Muscle of leg (tissue), 11 donors: ENCODE results near the gene ASAP2. TPM values are rescaled to one million over a fixed set of nuclear protein-coding genes. Genes with fewer than 3 reads are reported as not detected.

ENCODE experiments used
- DNase-seq: peaks from one replicate; pipeline ENCODE4 v3.0.0; 2013
- H3K27ac ChIP-seq: one replicate; pipeline ENCODE4 v1.5.1; 2013; ENCODE audit warnings: mild to moderate bottlenecking, low read length, control low read depth
- H3K27me3 ChIP-seq: one replicate; pipeline ENCODE4 v1.6.1; 2013; ENCODE audit warnings: low read length; ENCODE audit not compliant: control insufficient read depth, insufficient read depth
- H3K36me3 ChIP-seq: one replicate; pipeline ENCODE4 v1.6.1; 2013; ENCODE audit warnings: low read length; ENCODE audit not compliant: control insufficient read depth, insufficient read depth
- H3K4me1 ChIP-seq: one replicate; pipeline ENCODE4 v1.6.1; 2013; ENCODE audit warnings: low read length; ENCODE audit not compliant: control insufficient read depth, insufficient read depth
- H3K4me3 ChIP-seq: one replicate; pipeline ENCODE4 v1.5.1; 2013; ENCODE audit warnings: low read length, control low read depth
- H3K9me3 ChIP-seq: replicated peaks from 2 replicates; pipeline ENCODE4 v1.6.1; 2013; ENCODE audit warnings: low read depth, low read length; ENCODE audit not compliant: control insufficient read depth
- WGBS: methylation state at CpG from one replicate; pipeline ENCODE4 v1.1.5; 2013; ENCODE audit warnings: missing lambda C conversion rate; ENCODE audit not compliant: insufficient coverage; 5-methylcytosine and 5-hydroxymethylcytosine counted together
- polyA plus RNA-seq, 8 donors: library from polyadenylated mRNA; unstranded; fragments of 120-200 nt; gene quantifications; one replicate each; pipeline versions ENCODE4 v1.2.1 to v1.2.3, GENCODE V29; 2013; ENCODE audit warnings: inconsistent platforms in 1 of 8, low replicate concordance in 1 of 8; ENCODE audit not compliant: insufficient read length in 8 of 8, insufficient read depth in 1 of 8
- total RNA-seq: library from RNA; stranded (reverse); fragments of 120-200 nt; gene quantifications from one replicate; pipeline ENCODE4 v1.2.4, GENCODE V29; 2013

The ASAP2 gene
- total and polyA plus RNA-seq, 9 donors, result 12.1 to 30.8 (median 19.4) TPM

DNA sequence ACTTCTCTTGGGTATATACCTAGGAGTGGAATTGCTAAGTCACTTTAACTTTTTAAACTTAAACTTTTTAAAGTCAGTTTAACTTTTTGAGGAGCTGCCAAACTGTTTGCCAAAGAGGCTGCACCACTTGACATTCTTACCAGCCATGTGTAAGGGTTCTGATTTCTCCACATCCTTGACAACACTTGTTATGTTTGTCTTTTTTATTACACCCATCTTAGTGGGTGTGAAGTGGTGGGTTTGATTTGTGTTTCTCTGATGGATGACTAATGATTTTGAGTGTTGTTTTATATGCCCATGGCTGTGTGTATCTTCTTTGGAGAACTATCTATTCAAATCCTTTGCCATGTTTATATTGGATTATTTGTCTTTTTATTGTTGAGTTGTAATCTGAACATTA is 13.6 kb downstream of the ASAP2 start:
- Histone ChIP-seq H3K36me3 (no peaks in the 10 kb centered on the region), H3K4me1 (peaks cover 2% of the 10 kb centered on the region), H3K4me3 (no peak overlapping the region), H3K9me3 (no peaks in the 10 kb centered on the region), H3K27ac (no peak overlapping the region), H3K27me3 (no peaks in the 10 kb centered on the region)
- DNase-seq, result no peak

DNA sequence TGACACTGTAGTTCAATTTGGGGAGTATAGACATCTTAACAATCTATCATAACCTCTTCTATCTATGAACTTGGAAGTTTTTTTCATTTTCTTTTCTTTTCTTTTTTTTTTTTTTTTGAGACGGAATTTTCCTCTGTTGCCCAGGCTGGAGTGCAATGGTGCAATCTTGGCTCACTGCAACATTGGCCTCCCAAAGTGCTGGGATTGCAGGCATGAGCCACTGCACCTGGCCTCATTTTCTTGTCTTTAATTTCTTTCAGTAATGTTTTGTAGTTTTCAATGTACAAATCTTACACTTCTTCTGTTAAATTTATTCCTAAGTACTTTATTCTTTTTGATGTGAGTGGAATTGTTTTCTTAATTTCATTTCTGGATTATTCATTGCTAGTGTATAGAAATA is 14.6 kb downstream of the ASAP2 start:
- H3K36me3 ChIP-seq, result no peaks in the 10 kb centered on the region
- H3K9me3 ChIP-seq, result no peaks in the 10 kb centered on the region
- WGBS, result no CpG with 5 or more reads among the region's 1 CpG
- H3K27me3 ChIP-seq, result no peaks in the 10 kb centered on the region
- H3K27ac ChIP-seq, result no peak overlapping the region
- H3K4me1 ChIP-seq, result peaks cover 7% of the 10 kb centered on the region
- no peak overlapping the region for H3K4me3 ChIP-seq
- no peak for DNase-seq

DNA sequence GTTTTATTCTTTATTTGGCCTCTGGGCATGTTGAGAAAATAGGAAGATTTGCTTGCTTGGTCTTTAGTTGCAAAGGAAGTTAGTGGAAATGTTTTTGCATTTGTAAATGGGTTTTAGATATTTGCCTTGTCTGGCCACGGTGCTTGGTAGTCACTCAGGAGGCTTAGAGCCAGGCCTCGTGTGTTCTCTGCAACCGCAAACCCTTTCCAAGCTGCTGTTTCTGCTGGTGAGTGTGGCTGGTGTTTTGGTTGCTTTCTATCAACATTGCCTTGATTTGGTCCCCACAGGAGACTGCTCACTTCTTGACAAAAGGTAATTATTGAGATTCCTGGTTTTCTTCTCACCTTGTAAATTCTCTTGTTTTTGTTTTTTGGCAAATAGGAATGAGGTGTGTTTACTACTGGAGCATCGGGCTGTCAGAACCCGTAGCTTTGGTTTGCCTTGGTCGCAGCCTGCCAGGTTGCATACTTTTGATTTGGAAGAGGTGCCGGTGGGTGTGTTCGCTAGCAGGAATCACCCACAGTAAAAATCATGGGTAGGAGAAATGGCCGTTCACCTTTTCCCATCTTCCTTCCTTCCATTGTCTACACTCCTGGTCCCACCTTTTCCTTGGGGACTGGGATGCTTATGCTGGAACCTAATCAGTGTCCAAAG is 15.8 kb downstream of the ASAP2 start:
- Histone ChIP-seq H3K4me1 (peaks cover 16% of the 10 kb centered on the region), H3K27ac (no peak overlapping the region), H3K27me3 (no peaks in the 10 kb centered on the region), H3K36me3 (no peaks in the 10 kb centered on the region), H3K4me3 (no peak overlapping the region), H3K9me3 (no peaks in the 10 kb centered on the region)
- peak; percentile 52 for DNase-seq
- 40% methylated on average over 3 of the region's 9 CpGs for WGBS

DNA sequence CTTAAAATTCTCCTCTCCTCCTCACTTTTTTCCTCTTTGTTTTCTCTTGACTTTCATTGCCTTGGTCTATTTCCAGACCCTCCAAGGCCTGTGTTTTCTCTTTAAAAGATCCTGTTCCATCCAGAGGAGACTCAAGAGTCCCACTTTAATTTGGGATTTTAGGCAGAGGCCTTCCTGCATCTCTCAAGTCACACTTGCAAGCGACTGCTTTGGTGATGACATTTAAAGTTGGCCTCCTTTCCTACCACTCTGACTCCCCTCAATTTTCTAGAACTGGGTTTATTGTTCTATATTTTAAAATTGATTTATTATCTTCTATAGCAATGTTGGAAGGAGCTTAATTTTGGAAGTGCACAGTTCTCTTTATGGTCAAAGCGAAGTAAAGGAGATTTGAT is 16.3 kb downstream of the ASAP2 start:
- Histone ChIP-seq H3K27ac (no peak overlapping the region), H3K4me3 (no peak overlapping the region), H3K27me3 (no peaks in the 10 kb centered on the region), H3K4me1 (peaks cover 16% of the 10 kb centered on the region), H3K9me3 (no peaks in the 10 kb centered on the region), H3K36me3 (no peaks in the 10 kb centered on the region)
- DNase-seq, result peak; percentile 49
- WGBS, result no CpG with 5 or more reads among the region's 2 CpGs

DNA sequence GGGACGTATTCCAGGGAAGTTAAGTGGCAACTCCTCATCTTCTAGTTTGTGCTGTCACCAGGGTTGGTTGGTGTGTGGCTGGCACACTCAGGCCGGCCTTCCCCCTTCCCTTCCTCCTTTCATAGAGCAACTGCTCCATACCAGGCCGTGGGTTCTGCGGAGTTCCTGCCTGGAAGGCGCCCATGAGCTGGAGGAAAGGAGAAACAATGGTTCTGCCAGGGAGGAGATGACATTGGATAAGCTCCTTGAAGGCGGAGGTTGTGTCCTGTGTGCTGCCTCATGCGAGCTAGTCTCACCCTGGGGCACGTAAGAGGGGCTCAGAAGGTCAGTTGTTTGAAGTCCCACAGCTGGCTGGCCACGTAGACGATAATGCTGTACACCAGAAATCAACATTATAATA is 19.2 kb downstream of the ASAP2 start:
- Histone ChIP-seq H3K27me3 (no peaks in the 10 kb centered on the region), H3K4me1 (peaks cover 37% of the 10 kb centered on the region), H3K36me3 (no peaks in the 10 kb centered on the region), H3K9me3 (no peaks in the 10 kb centered on the region), H3K4me3 (no peak overlapping the region), H3K27ac (no peak overlapping the region)
- WGBS, result 80% methylated on average over 6 of the region's 10 CpGs
- no peak for DNase-seq

DNA sequence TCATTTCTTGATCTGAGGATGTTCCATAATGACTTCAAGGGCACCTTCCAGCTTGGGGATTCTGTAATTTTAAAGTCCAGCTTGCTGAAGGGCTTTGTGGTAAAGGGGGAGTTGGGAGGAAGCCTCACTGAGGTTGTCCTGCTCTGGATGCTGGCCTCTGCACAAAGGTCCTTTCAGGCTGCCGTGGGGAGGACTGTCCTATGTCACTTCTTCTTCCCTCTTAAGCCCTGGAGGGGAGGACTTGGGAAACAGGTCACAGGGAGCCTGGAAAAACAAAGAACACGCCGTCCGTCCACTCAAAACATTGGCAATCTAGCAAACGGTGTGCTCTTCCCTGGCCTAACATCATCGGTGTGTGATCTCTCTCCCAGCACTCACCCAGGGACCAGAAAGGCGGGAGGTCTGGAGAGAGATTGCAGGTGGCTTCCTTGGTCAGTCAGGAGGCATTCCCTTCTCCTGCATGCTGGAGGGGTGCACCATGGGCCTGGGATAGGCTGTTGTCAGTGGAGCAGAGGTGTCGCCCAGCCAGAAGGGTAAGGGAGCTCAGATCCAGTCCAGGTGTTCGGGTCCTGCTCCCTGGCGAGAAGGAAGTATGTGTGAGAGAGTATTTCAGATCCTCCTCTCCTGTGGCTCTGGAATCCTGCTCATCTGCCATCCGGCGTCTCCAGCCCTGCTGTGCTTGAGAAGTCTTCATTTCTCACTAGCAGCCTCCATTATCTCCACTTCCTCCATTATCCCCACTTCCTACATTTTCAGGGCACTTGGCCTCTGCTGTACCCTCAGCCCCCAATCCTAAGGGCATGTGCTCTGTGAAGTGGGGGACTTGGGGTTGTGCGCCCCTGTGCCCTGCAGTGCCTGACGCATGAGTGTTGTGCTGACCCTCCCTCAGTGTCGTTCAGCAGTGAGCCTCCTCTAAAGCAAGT is 20.1 kb downstream of the ASAP2 start:
- H3K9me3 ChIP-seq, result no peaks in the 10 kb centered on the region
- H3K36me3 ChIP-seq, result no peaks in the 10 kb centered on the region
- H3K4me1 ChIP-seq, result peaks cover 46% of the 10 kb centered on the region
- H3K27me3 ChIP-seq, result no peaks in the 10 kb centered on the region
- WGBS, result 70% methylated on average over 7 of the region's 15 CpGs
- no peak overlapping the region for H3K4me3 ChIP-seq
- no peak for DNase-seq
- peak overlapping the region; percentile 40 for H3K27ac ChIP-seq

DNA sequence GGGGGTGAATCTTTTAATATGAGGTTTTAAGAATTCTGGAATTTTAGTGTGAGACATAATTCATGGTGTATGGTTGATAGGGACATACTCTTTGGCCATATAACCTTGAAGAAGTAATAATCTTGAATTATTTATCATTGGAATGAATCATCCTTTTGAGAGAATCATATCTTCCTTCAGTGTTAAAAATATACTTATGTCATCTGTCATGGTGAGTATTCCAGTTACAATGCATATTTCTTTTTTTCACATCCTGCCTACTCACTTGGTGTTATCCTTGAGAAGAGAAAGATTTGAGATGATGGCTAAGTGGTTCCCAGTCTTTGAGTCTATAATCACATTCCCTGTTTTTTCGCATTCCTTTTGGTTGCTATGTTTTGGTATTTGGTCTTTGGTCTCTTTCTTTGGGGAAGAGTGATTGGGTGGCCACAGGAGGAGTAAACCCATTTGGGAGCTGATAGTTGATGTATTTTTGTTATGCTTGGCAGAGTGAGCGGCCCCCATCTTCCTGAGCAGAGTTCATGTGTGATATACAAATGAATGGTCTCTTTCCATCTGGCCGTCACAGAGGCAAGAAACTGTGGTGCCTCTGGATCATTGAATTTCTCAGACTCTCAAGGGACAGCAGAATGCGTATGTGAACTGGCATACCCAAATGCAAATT is 21.6 kb downstream of the ASAP2 start:
- Histone ChIP-seq H3K27me3 (no peaks in the 10 kb centered on the region), H3K4me1 (peaks cover 54% of the 10 kb centered on the region), H3K27ac (no peak overlapping the region), H3K36me3 (no peaks in the 10 kb centered on the region), H3K4me3 (no peak overlapping the region), H3K9me3 (no peaks in the 10 kb centered on the region)
- WGBS, result 90% methylated on average over 2 of the region's 4 CpGs
- no peak for DNase-seq

DNA sequence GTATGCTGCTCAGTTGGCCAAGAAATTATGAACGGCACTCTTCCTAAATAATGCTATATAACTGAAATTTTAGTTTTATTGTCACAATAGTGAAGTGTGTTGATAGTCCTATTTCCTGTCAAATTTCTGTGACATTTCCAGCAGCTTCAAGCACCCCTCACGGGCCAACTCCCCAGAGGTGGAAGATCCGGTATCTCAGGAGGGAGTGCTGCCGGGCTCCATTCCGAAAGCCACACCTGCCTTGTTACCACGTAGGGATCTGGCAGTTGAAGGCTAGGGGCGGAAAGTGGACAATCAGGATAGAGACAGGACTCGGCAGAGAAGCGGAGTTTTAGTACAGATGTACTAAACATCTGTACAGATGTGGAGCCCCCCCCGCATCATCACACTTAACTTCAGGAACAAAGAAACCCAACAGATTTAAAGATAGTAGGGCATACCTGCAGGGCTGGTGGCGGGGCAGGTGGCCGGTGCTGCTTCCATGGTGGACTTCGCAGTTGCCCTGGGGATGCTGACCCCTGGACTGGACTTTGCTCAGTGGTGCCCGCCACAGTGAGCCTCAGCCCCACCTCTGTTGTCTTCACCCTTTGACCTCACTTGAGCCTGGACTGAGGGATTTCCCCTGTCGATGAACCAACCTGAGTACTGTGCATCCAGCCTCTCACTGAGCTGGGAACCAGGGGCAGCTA is 22.3 kb downstream of the ASAP2 start:
- Histone ChIP-seq H3K27ac (peak overlapping the region; percentile 18), H3K36me3 (no peaks in the 10 kb centered on the region), H3K27me3 (no peaks in the 10 kb centered on the region), H3K4me1 (peaks cover 54% of the 10 kb centered on the region), H3K4me3 (no peak overlapping the region), H3K9me3 (no peaks in the 10 kb centered on the region)
- 70% methylated on average over 7 of the region's 15 CpGs for WGBS
- no peak for DNase-seq

DNA sequence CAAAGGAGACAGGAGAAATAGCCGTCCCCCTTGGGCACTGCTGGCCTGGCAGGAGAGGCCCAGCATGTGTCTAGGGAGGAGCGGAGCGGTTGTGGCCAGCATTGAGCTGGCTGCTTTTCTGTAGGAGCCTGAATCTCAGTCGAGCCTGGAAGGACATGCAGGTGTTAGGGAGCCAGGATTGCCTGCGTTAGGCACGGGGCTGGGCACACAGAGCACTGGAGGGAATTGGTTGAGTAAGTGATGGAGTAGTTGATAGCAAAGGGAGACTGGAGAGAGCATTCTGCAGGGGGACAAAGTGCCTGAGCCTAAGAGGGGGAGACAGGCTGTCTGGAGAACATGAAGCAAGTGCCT is 22.8 kb downstream of the ASAP2 start:
- Histone ChIP-seq H3K9me3 (no peaks in the 10 kb centered on the region), H3K4me1 (peaks cover 59% of the 10 kb centered on the region), H3K4me3 (no peak overlapping the region), H3K27ac (peak overlapping the region; percentile 48), H3K27me3 (no peaks in the 10 kb centered on the region), H3K36me3 (no peaks in the 10 kb centered on the region)
- DNase-seq, result no peak
- 74% methylated on average over 6 of the region's 6 CpGs for WGBS
